Mesothelial cell of epicardium (in vitro differentiated cells): ENCODE data around the gene GMPPB. TPM values are rescaled to one million over a fixed set of nuclear protein-coding genes. Genes with fewer than 3 reads are reported as not detected.
"Not testable (repeated sequence)": the region's sequence is repeated elsewhere in the genome, so short reads cannot be mapped to it uniquely, and the experiment has no call there.

Source experiments
- DNase-seq, 2 experiments: peaks; one replicate each; pipeline ENCODE4 v3.0.0; 2021; ENCODE audit warnings: low spot score in 2 of 2; ENCODE audit not compliant: unreplicated experiment in 2 of 2
- H3K27ac Mint-ChIP-seq: 2 replicates; pipeline ENCODE4 v1.8.0; 2021; ENCODE audit warnings: mixed read lengths
- H3K27me3 Mint-ChIP-seq: 2 replicates; pipeline ENCODE4 v1.8.0; 2021; ENCODE audit warnings: low read depth, mixed read lengths
- H3K36me3 Mint-ChIP-seq: 2 replicates; pipeline ENCODE4 v1.8.0; 2021; ENCODE audit warnings: mixed read lengths
- H3K4me1 Mint-ChIP-seq: 2 replicates; pipeline ENCODE4 v1.8.0; 2021; ENCODE audit warnings: mixed read lengths
- H3K4me3 Mint-ChIP-seq: 2 replicates; pipeline ENCODE4 v1.8.0; 2021; ENCODE audit warnings: mild to moderate bottlenecking, moderate library complexity, mixed read lengths
- H3K9me3 Mint-ChIP-seq: 2 replicates; pipeline ENCODE4 v1.8.0; 2021; ENCODE audit warnings: mixed read lengths
- total RNA-seq: library from RNA; stranded (reverse); gene quantifications from 3 replicates; pipeline ENCODE4 v1.2.1, GENCODE V29; 2021
- TF ChIP-seq, protein P1 (sequence below): fragments of 200-600 bp; sonication (generic); IDR thresholded peaks from one replicate; pipeline ENCODE4 v1.5.0; 2021; ENCODE audit warnings: antibody characterized with exemption; ENCODE audit not compliant: unreplicated experiment

The GMPPB gene
- total RNA-seq, 1 donor from 2014 or later, result 32.3 TPM

GRCh38 chr3:49689046-49689907 is 34.5 kb downstream of the GMPPB start, which contains the start of the genes MST1 and RNF123:
MST1 (minus strand) TSS chr3:49689474; CDS start chr3:49688691, 783 bp downstream.
RNF123 (plus strand) TSS chr3:49689557; CDS start chr3:49691166, 1,609 bp downstream.
- peaks cover 32% of the 10 kb centered on the region for H3K4me1 Mint-ChIP-seq
- H3K27me3 Mint-ChIP-seq, result peaks cover 5% of the 10 kb centered on the region
- peaks cover 3% of the 10 kb centered on the region for H3K36me3 Mint-ChIP-seq
- DNase-seq, result peak; percentile 89 to 95
- no peaks in the 10 kb centered on the region for H3K9me3 Mint-ChIP-seq
- TF ChIP-seq, protein P1, sequence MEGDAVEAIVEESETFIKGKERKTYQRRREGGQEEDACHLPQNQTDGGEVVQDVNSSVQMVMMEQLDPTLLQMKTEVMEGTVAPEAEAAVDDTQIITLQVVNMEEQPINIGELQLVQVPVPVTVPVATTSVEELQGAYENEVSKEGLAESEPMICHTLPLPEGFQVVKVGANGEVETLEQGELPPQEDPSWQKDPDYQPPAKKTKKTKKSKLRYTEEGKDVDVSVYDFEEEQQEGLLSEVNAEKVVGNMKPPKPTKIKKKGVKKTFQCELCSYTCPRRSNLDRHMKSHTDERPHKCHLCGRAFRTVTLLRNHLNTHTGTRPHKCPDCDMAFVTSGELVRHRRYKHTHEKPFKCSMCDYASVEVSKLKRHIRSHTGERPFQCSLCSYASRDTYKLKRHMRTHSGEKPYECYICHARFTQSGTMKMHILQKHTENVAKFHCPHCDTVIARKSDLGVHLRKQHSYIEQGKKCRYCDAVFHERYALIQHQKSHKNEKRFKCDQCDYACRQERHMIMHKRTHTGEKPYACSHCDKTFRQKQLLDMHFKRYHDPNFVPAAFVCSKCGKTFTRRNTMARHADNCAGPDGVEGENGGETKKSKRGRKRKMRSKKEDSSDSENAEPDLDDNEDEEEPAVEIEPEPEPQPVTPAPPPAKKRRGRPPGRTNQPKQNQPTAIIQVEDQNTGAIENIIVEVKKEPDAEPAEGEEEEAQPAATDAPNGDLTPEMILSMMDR, result no peak
- H3K27ac Mint-ChIP-seq, result peak within 1 kb of the TSS; percentile 96
- peak within 1 kb of the TSS; percentile 95 for H3K4me3 Mint-ChIP-seq

DNA sequence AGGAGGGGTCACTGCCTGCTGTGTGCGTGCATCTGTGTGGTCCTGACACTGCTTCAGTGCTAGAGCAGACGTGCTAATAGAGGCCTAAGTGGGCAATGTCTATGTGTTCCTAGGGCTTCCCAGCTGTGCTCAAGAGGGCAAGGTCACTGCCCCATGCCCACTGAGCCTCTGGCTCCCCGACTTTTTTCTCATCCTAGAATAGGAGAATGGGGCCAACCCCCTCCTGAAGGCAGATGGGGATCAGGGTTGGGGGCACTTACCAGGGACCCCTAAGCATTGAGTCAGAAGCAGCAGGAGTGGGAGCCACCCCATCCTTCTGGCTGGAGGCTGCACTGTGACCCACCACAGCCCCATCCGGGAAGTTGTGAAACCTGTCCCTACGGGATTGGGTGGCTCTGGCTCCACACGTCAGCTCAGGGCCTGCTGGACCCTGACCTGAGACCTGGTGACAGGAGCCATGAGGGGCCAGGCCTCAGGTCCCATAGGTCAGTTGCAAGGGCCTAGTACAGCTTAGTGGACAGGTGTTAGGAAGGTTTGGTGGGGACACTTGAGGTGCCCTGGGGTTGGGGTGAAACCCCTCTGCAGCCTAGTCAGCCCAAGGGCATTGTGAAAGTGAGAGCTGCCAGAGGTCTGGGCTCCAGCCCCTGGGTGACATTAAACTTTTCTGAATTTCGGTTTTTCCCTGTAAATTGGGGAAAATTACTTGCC is 35.3 kb downstream of the GMPPB start:
- peaks cover 32% of the 10 kb centered on the region for H3K4me1 Mint-ChIP-seq
- peak overlapping the region; percentile 95 for H3K4me3 Mint-ChIP-seq
- peak overlapping the region; percentile 96 for H3K27ac Mint-ChIP-seq
- not testable (repeated sequence) for H3K9me3 Mint-ChIP-seq, H3K36me3 Mint-ChIP-seq, H3K27me3 Mint-ChIP-seq, DNase-seq

GRCh38 chr3:49687424-49687795 is 36.3 kb downstream of the GMPPB start:
- H3K27me3 Mint-ChIP-seq, H3K36me3 Mint-ChIP-seq, H3K9me3 Mint-ChIP-seq, DNase-seq: not testable (repeated sequence)
- peaks cover 32% of the 10 kb centered on the region for H3K4me1 Mint-ChIP-seq
- peak overlapping the region; percentile 86 for H3K27ac Mint-ChIP-seq
- H3K4me3 Mint-ChIP-seq, result peak overlapping the region; percentile 78

GRCh38 chr3:49686769-49687423 is 36.9 kb downstream of the GMPPB start:
- not testable (repeated sequence) for H3K9me3 Mint-ChIP-seq, H3K27me3 Mint-ChIP-seq, H3K36me3 Mint-ChIP-seq
- DNase-seq, result peak in 1 of 2 experiments; percentile 56
- Mint-ChIP-seq H3K4me3 (peak overlapping the region; percentile 78), H3K4me1 (peaks cover 32% of the 10 kb centered on the region), H3K27ac (peak overlapping the region; percentile 86)

GRCh38 chr3:49686346-49686745 is 37.4 kb downstream of the GMPPB start:
- H3K27me3 Mint-ChIP-seq, H3K9me3 Mint-ChIP-seq, H3K36me3 Mint-ChIP-seq: not testable (repeated sequence)
- peak in 1 of 2 experiments; percentile 48 for DNase-seq
- H3K27ac Mint-ChIP-seq, result peak overlapping the region; percentile 72
- H3K4me3 Mint-ChIP-seq, result peak overlapping the region; percentile 78
- peaks cover 32% of the 10 kb centered on the region for H3K4me1 Mint-ChIP-seq

- H3K27ac Mint-ChIP-seq, DNase-seq: not testable (repeated sequence)
- H3K4me3 Mint-ChIP-seq, result peak overlapping the region; percentile 78
These were observed 37.9 kb downstream of the GMPPB start for GRCh38 chr3:49685846-49686245.

DNA sequence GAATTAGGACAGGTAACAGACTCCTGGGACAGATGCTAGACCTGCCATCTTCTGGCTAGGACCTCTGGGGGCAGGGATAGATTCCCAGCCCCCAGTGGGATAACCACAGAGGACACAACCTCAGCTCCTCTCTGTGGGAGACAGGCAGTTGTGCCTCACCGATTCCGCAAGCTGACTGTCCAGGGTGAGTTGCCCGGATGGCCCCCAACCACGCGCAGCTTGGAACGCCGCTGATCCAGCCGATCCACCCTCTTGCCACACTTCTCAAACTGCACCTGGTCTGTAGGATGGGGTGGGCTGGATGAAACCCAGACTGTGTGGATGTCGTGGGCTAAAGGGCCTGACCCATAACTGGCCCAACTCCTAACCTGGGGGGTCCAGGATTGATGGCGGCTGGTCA is 38.6 kb downstream of the GMPPB start:
- Mint-ChIP-seq H3K4me3 (peak overlapping the region; percentile 78), H3K4me1 (peaks cover 22% of the 10 kb centered on the region)
- not testable (repeated sequence) for H3K9me3 Mint-ChIP-seq, H3K27ac Mint-ChIP-seq, H3K36me3 Mint-ChIP-seq, H3K27me3 Mint-ChIP-seq, DNase-seq

More at GRCh38 chr3:49685846-49686245, 37.9 kb downstream of the GMPPB start:
- H3K27me3 Mint-ChIP-seq, H3K9me3 Mint-ChIP-seq, H3K36me3 Mint-ChIP-seq: not testable (repeated sequence)
- peaks cover 30% of the 10 kb centered on the region for H3K4me1 Mint-ChIP-seq

DNA sequence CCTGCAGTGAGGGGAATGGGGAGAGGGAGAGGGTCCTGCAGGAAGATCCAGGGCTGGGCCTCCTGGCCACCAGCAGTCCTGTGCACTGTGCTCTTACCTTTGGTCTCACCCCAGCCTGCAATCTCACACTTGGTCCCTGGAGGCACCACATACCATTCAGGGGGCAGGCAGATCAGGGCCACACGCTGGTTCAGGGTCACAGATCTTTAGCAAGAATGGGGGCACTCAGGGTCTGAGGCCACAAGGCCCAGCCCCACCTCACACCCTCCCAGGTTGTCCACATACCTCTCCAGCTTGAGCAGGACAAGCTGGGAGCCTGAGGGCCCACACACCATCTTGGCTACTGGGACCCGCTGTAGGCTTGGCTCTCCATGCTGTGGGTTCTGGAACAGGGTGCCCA is 39.3 kb downstream of the GMPPB start:
- H3K27me3 Mint-ChIP-seq, H3K9me3 Mint-ChIP-seq, H3K27ac Mint-ChIP-seq, H3K4me3 Mint-ChIP-seq, DNase-seq: not testable (repeated sequence)
- H3K4me1 Mint-ChIP-seq, result peaks cover 18% of the 10 kb centered on the region
- peaks cover 12% of the 10 kb centered on the region for H3K36me3 Mint-ChIP-seq

GRCh38 chr3:49683162-49683561 is 40.6 kb downstream of the GMPPB start:
- Mint-ChIP-seq H3K4me1 (peaks cover 7% of the 10 kb centered on the region), H3K27ac (no peak overlapping the region), H3K27me3 (peaks cover 5% of the 10 kb centered on the region), H3K4me3 (no peak overlapping the region), H3K9me3 (no peaks in the 10 kb centered on the region), H3K36me3 (peaks cover 14% of the 10 kb centered on the region)
- DNase-seq, result no peak
- TF ChIP-seq, protein P1, result no peak
